A549 treated with AZD9567 at 1 μM for 4 hours (cell line): ENCODE data around the gene ANXA6. TPM values are rescaled to one million over a fixed set of nuclear protein-coding genes. Genes with fewer than 3 reads are reported as not detected.

Experiments
- total RNA-seq: library from RNA; stranded (reverse); fragments of 200-300 nt; extraction: Qiagen RNA extraction; gene quantifications from 5 replicates; pipeline ENCODE4 v1.2.3, GENCODE V29; 2022; ENCODE audit not compliant: insufficient read depth

Gene ANXA6
- total RNA-seq: 37.6 to 45.1 TPM (median 39.5 TPM) in 5 replicates

DNA sequence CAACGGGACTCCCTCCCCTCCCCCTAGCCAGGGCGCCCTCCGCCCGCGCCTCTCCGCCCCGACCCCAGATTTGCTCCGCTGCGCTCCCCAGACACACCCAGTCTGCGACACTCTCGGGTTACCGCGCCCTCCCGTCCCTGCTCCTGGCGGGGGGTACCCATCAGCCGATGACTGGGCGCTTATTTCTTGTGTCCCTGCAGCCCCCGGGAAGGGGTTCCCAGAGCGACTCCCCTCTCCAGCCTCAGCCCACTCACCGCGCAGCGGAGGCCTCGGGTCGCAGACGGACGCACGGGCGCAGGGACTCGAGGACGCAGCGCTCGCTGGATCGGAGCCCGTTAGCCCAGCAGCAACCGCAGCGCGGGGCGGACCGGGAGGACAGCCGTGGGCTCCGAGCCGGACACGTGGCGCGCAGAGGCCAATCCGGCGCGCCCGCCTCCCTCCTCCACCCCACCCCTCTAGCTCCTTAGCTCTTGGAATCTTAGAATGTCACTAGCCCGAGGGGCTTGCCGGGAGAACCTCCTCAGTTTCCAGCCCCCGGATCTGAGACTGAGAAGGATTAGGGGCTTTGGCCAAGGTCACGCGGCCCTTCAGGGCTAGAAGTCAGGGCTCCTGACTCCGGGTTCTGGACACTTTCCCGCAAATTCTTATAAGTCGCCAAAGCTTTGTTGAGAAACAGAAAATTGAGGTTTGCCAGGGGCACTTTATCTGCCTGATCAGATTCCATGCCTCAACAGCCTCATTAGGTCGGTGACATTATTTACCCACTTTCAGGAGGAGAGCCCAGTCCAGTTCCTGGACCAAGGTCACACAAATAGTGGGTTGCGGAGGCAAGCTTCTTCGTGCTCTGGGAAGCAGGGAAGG is at the start of gene ANXA6:
Gene ANXA6 (minus strand): TSS at position 354 of the 861 bp plus-strand sequence. CDS start 9,878 bp downstream, outside the sequence.

DNA sequence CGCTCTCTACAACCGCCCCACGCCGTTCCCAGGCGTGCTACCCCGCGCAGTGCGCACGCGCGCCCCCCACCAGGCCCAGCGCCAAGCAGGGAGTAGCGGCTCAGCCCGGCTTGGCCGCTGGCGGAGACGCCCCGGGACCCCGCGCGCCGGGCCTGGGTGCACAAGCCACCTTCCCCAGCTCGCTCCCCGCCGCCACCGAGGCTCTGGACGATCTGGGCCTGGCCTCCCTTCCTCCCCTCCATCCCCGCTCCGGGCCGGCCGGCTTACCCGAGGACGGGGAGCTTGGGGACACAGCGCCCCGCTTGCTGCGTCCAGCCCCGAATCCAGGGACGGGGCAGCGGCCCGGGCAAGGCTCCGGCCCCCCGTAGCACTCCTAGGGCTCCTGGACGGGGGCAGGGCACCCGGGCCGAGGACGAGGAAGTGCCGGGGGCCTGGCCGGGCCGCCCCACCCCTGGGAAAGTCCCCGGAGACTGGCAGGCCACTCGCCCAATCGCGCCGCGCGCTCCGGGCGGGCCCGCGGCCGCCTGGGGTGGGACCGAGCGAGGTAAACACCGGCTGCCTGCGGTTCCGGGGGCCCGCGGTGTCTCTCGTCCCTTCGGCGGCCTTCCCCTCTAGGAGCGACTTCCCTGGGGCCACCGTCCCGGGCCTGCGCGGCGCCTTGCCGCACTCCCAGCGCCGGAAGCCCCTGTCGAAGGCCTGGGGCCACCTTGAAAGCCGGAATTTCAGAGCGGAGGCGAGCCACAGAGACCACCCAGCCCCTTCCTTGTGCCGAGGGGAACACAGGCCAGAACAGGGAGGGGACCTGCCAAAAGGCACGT is 76.8 kb downstream of the ANXA6 start, which contains the start of gene TNIP1:
Gene TNIP1 (minus strand): TSS at position 422 of the 818 bp plus-strand sequence. CDS start 15,939 bp downstream, outside the sequence.

Other genes with a start within 250 kb of the ANXA6 start
- 16.3 to 30.9 TPM (median 17.7 TPM) in 5 replicates for gene GPX3, start 137.2 kb downstream of the ANXA6 start, total RNA-seq
- 113 to 134 TPM (median 123 TPM) in 5 replicates for gene TNIP1, start 76.7 kb downstream of the ANXA6 start, total RNA-seq
- gene CCDC69, start 66.3 kb upstream of the ANXA6 start, total RNA-seq: 1.2 to 1.5 TPM (median 1.3 TPM) in 4 of 5 replicates, not detected in the other
- gene GM2A, start 95.4 kb upstream of the ANXA6 start, total RNA-seq: 15.5 to 21.0 TPM (median 15.9 TPM) in 5 replicates
- not detected in 5 replicates for gene SLC36A3, start 146.0 kb upstream of the ANXA6 start, total RNA-seq
- not detected in 5 replicates for gene SLC36A2, start 189.8 kb upstream of the ANXA6 start, total RNA-seq